Cardiac fibroblast (primary cell): ENCODE measurements around the gene CDH12.

Source experiments
- DNase-seq, 2 donors: peaks; one replicate each; pipeline versions ENCODE4 v3.0.0 to v3.0.0-alpha.2; 2010; ENCODE audit warnings: low read depth in 2 of 2
- H3K4me3 ChIP-seq, 2 donors: replicated peaks in 1 of 2; 1 replicate in 1 of 2; 2 replicates in 1 of 2; pipeline ENCODE4 v1.5.1; 2011; ENCODE audit warnings: low read depth in 2 of 2, low read length in 2 of 2, mild to moderate bottlenecking in 2 of 2, moderate library complexity in 1 of 2
- CTCF ChIP-seq: IDR thresholded peaks from one replicate; pipeline ENCODE4 v1.5.1; 2011; ENCODE audit warnings: low read depth, mild to moderate bottlenecking, low read length, inconsistent platforms

CDH12 gene

GRCh38 chr5:21817668-21818369, 1035.3 kb downstream of the CDH12 start:
- H3K4me3 ChIP-seq = peak overlapping the region in 1 of 2 donors; percentile 1
- peak in 1 of 2 donors; percentile 56 for DNase-seq
- peak; percentile 24 for TF ChIP-seq CTCF

- no peak overlapping the region for H3K4me3 ChIP-seq
- peak; percentile 35 for TF ChIP-seq CTCF
- DNase-seq = peak; percentile 24 to 57
Measured at GRCh38 chr5:21810737-21811316, 1042.3 kb downstream of the CDH12 start.

GRCh38 chr5:21809611-21810010, 1043.5 kb downstream of the CDH12 start:
- DNase-seq = no peak
- TF ChIP-seq CTCF = no peak
- no peak overlapping the region for H3K4me3 ChIP-seq

GRCh38 chr5:21807953-21808352, 1045.2 kb downstream of the CDH12 start:
- H3K4me3 ChIP-seq = no peak overlapping the region
- no peak for TF ChIP-seq CTCF
- peak in 1 of 2 donors; percentile 67 for DNase-seq

- TF ChIP-seq CTCF = no peak
- peak; percentile 20 to 86 for DNase-seq
- no peak overlapping the region for H3K4me3 ChIP-seq
Measured at GRCh38 chr5:21806943-21807342, 1046.2 kb downstream of the CDH12 start.

- no peak for TF ChIP-seq CTCF
- no peak overlapping the region for H3K4me3 ChIP-seq
- DNase-seq = no peak
Measured at GRCh38 chr5:21806271-21806670, 1046.9 kb downstream of the CDH12 start.
